Activated T-helper 2 cell treated with anti-CD3 and anti-CD28 coated beads, Interferon-gamma antibody, Interleukin-2, Interleukin-4, amounts not matched to agents 10 μg/mL and 5 μg/mL and 100 μg/mL, durations not matched to agents 14 hours and 24 hours and 36 hours (primary cell): ENCODE results near the gene LCE3B. TPM values are rescaled to one million over a fixed set of nuclear protein-coding genes. Genes with fewer than 3 reads are reported as not detected.

Source experiments
- DNase-seq: peaks from one replicate; pipeline ENCODE4 v3.0.0; 2021; ENCODE audit warnings: low spot score
- H3K27ac Mint-ChIP-seq: one replicate; pipeline ENCODE4 v1.8.0; 2021; ENCODE audit warnings: mixed read lengths
- H3K27me3 Mint-ChIP-seq: one replicate; pipeline ENCODE4 v1.8.0; 2021; ENCODE audit warnings: low read depth, mixed read lengths
- H3K36me3 Mint-ChIP-seq: one replicate; pipeline ENCODE4 v1.8.0; 2021; ENCODE audit warnings: low read depth, mixed read lengths
- H3K4me1 Mint-ChIP-seq: one replicate; pipeline ENCODE4 v1.8.0; 2021; ENCODE audit warnings: low read depth, mixed read lengths
- H3K4me3 Mint-ChIP-seq: one replicate; pipeline ENCODE4 v1.8.0; 2021; ENCODE audit warnings: low read depth, mild to moderate bottlenecking, moderate library complexity, mixed read lengths
- H3K9me3 Mint-ChIP-seq: one replicate; pipeline ENCODE4 v1.8.0; 2021; ENCODE audit warnings: mixed read lengths
- intact Hi-C: fragments of 100-400 bp; cut with micrococcal nuclease; formaldehyde crosslinking; loops from one replicate; pipeline ENCODE4 v1.15.1; 2023
- total RNA-seq: library from RNA; stranded (reverse); gene quantifications from 2 replicates; pipeline ENCODE4 v1.2.3, GENCODE V29; 2022

LCE3B gene
- total RNA-seq, 1 donor from 2014 or later: not detected

GRCh38 chr1:152623203-152623844 lies 9.7 kb downstream of the LCE3B start:
- no peak overlapping the region for H3K27ac Mint-ChIP-seq

GRCh38 chr1:152626744-152627143 lies 13.1 kb downstream of the LCE3B start:
- Mint-ChIP-seq H3K4me1 (peaks cover 5% of the 10 kb centered on the region), H3K36me3 (no peaks in the 10 kb centered on the region), H3K27ac (no peak overlapping the region), H3K27me3 (peaks cover 12% of the 10 kb centered on the region), H3K4me3 (no peak overlapping the region), H3K9me3 (no peaks in the 10 kb centered on the region)
- DNase-seq: no peak
- intact Hi-C loops: no loop called here

More at GRCh38 chr1:152623203-152623844, 9.7 kb downstream of the LCE3B start:
- H3K4me1 Mint-ChIP-seq: peaks cover 5% of the 10 kb centered on the region
- H3K9me3 Mint-ChIP-seq: peaks cover 11% of the 10 kb centered on the region
- H3K27me3 Mint-ChIP-seq: peaks cover 9% of the 10 kb centered on the region
- no peak for DNase-seq
- H3K4me3 Mint-ChIP-seq: no peak overlapping the region
- no peaks in the 10 kb centered on the region for H3K36me3 Mint-ChIP-seq
- intact Hi-C loops: no loop called here

GRCh38 chr1:152630596-152630995 lies 17.0 kb downstream of the LCE3B start:
- no peaks in the 10 kb centered on the region for H3K9me3 Mint-ChIP-seq
- H3K4me3 Mint-ChIP-seq: no peak overlapping the region
- DNase-seq: no peak
- peaks cover 12% of the 10 kb centered on the region for H3K27me3 Mint-ChIP-seq
- intact Hi-C loops: no loop called here
- H3K4me1 Mint-ChIP-seq: no peaks in the 10 kb centered on the region
- H3K36me3 Mint-ChIP-seq: no peaks in the 10 kb centered on the region
- no peak overlapping the region for H3K27ac Mint-ChIP-seq

- DNase-seq: no peak
- no peak overlapping the region for H3K4me3 Mint-ChIP-seq
- peaks cover 2% of the 10 kb centered on the region for H3K27me3 Mint-ChIP-seq
- no peaks in the 10 kb centered on the region for H3K4me1 Mint-ChIP-seq
- H3K9me3 Mint-ChIP-seq: no peaks in the 10 kb centered on the region
- intact Hi-C loops: no loop called here
- no peak overlapping the region for H3K27ac Mint-ChIP-seq
- H3K36me3 Mint-ChIP-seq: no peaks in the 10 kb centered on the region
These were observed 26.7 kb downstream of the LCE3B start for GRCh38 chr1:152640351-152640750.

- no peaks in the 10 kb centered on the region for H3K36me3 Mint-ChIP-seq
These were observed 30.3 kb downstream of the LCE3B start for GRCh38 chr1:152643945-152644344.

GRCh38 chr1:152645146-152645545 lies 31.5 kb downstream of the LCE3B start:
- H3K4me1 Mint-ChIP-seq: no peaks in the 10 kb centered on the region

More at GRCh38 chr1:152643945-152644344, 30.3 kb downstream of the LCE3B start:
- no peaks in the 10 kb centered on the region for H3K4me1 Mint-ChIP-seq
- no peaks in the 10 kb centered on the region for H3K9me3 Mint-ChIP-seq
- H3K27ac Mint-ChIP-seq: no peak overlapping the region
- no peak for DNase-seq
- intact Hi-C loops: no loop called here
- H3K4me3 Mint-ChIP-seq: no peak overlapping the region
- H3K27me3 Mint-ChIP-seq: peaks cover 2% of the 10 kb centered on the region

GRCh38 chr1:152646656-152647055 lies 33.0 kb downstream of the LCE3B start:
- Mint-ChIP-seq H3K27ac (no peak overlapping the region), H3K27me3 (peaks cover 8% of the 10 kb centered on the region), H3K36me3 (no peaks in the 10 kb centered on the region), H3K4me3 (no peak overlapping the region), H3K9me3 (no peaks in the 10 kb centered on the region), H3K4me1 (no peaks in the 10 kb centered on the region)
- DNase-seq: no peak
- intact Hi-C loops: no loop called here

More at GRCh38 chr1:152645146-152645545, 31.5 kb downstream of the LCE3B start:
- H3K27ac Mint-ChIP-seq: no peak overlapping the region
- H3K36me3 Mint-ChIP-seq: no peaks in the 10 kb centered on the region
- no peak overlapping the region for H3K4me3 Mint-ChIP-seq
- intact Hi-C loops: no loop called here
- peaks cover 5% of the 10 kb centered on the region for H3K27me3 Mint-ChIP-seq
- DNase-seq: no peak
- H3K9me3 Mint-ChIP-seq: no peaks in the 10 kb centered on the region

- H3K4me1 Mint-ChIP-seq: peaks cover 2% of the 10 kb centered on the region
- peak; percentile 35 for DNase-seq
- H3K27ac Mint-ChIP-seq: no peak overlapping the region
- H3K4me3 Mint-ChIP-seq: no peak overlapping the region
- H3K36me3 Mint-ChIP-seq: no peaks in the 10 kb centered on the region
- intact Hi-C loops: loop anchor here (10.0 kb wide), 1 partner anchor 571 kb away; no protein-coding TSS in a partner anchor
- no peaks in the 10 kb centered on the region for H3K9me3 Mint-ChIP-seq
- peaks cover 13% of the 10 kb centered on the region for H3K27me3 Mint-ChIP-seq
These were observed 40.5 kb downstream of the LCE3B start for GRCh38 chr1:152654110-152654509.

- Mint-ChIP-seq H3K9me3 (no peaks in the 10 kb centered on the region), H3K36me3 (no peaks in the 10 kb centered on the region), H3K4me1 (peaks cover 2% of the 10 kb centered on the region), H3K27ac (no peak overlapping the region), H3K27me3 (peaks cover 10% of the 10 kb centered on the region), H3K4me3 (no peak overlapping the region)
- intact Hi-C loops: loop anchor here (10.0 kb wide), 1 partner anchor 568 kb away; no protein-coding TSS in a partner anchor
- no peak for DNase-seq
These were observed 42.8 kb downstream of the LCE3B start for GRCh38 chr1:152656459-152656858.

- no peak for DNase-seq
- Mint-ChIP-seq H3K4me3 (no peak overlapping the region), H3K9me3 (no peaks in the 10 kb centered on the region), H3K27me3 (peaks cover 9% of the 10 kb centered on the region), H3K36me3 (no peaks in the 10 kb centered on the region), H3K27ac (no peak overlapping the region), H3K4me1 (peaks cover 2% of the 10 kb centered on the region)
- intact Hi-C loops: loop anchor here (10.0 kb wide), 1 partner anchor 567 kb away; no protein-coding TSS in a partner anchor
These were observed 44.1 kb downstream of the LCE3B start for GRCh38 chr1:152657677-152658076.

GRCh38 chr1:152658649-152659048 lies 45.0 kb downstream of the LCE3B start:
- peaks cover 2% of the 10 kb centered on the region for H3K4me1 Mint-ChIP-seq
- no peaks in the 10 kb centered on the region for H3K9me3 Mint-ChIP-seq
- H3K4me3 Mint-ChIP-seq: no peak overlapping the region
- intact Hi-C loops: loop anchor here (10.0 kb wide), 1 partner anchor 566 kb away; no protein-coding TSS in a partner anchor
- DNase-seq: no peak
- no peaks in the 10 kb centered on the region for H3K36me3 Mint-ChIP-seq
- peaks cover 7% of the 10 kb centered on the region for H3K27me3 Mint-ChIP-seq
- H3K27ac Mint-ChIP-seq: no peak overlapping the region

- no peak within 1 kb of the TSS for H3K27ac Mint-ChIP-seq
- no peaks in the 10 kb centered on the region for H3K9me3 Mint-ChIP-seq
- no peak within 1 kb of the TSS for H3K4me3 Mint-ChIP-seq
- H3K4me1 Mint-ChIP-seq: no peaks in the 10 kb centered on the region
- intact Hi-C loops: no loop called here
- no peaks in the 10 kb centered on the region for H3K36me3 Mint-ChIP-seq
- no peak for DNase-seq
- H3K27me3 Mint-ChIP-seq: peaks cover 3% of the 10 kb centered on the region
These were observed 49.5 kb downstream of the LCE3B start, which contains the start of gene LCE2D for GRCh38 chr1:152663098-152663497. Gene LCE2D, plus strand, starts transcription at chr1:152663380. Its CDS starts 726 bp downstream, at chr1:152664106.
